ENCODE results near the gene DDX3X.

GRCh38 chrX:41312786-41313185 is 21.2 kb upstream of the DDX3X start:
- TF ChIP-seq CTCF (IDR thresholded peaks at IDR 0.05) = no peak
- TF ChIP-seq SIN3A (IDR thresholded peaks at IDR 0.05; ENCODE audit: borderline replicate concordance, insufficient read depth, low read depth, low read length) = no peak
- no peak for TF ChIP-seq REST (IDR thresholded peaks at IDR 0.05; ENCODE audit: insufficient read depth in 1 of 2, low read depth in 2 of 2, low read length in 1 of 2)
- no peak for TF ChIP-seq POLR2AphosphoS5 (IDR thresholded peaks at IDR 0.05; ENCODE audit: low read depth, low read length)

Data from Panc1 (cell line).